Fibroblast of lung (primary cell): ENCODE results near the gene TSPAN11.
"Not testable (repeated sequence)": the region's sequence is repeated elsewhere in the genome, so short reads cannot be mapped to it uniquely, and the experiment has no call there.

Source experiments
- EZH2 ChIP-seq: IDR thresholded peaks from 2 replicates; pipeline ENCODE4 v1.5.1; 2012; ENCODE audit warnings: low read length, control low read depth, mild to moderate bottlenecking; ENCODE audit errors: missing control alignments
- TF ChIP-seq, protein P1 (sequence below), 2 donors: IDR thresholded peaks in 1 of 2; conservative IDR thresholded peaks in 1 of 2; 1 replicate in 1 of 2; 2 replicates in 1 of 2; pipeline ENCODE4 v1.5.1; 2011 to 2012; ENCODE audit warnings: low read length in 2 of 2, control low read depth in 1 of 2, inconsistent platforms in 1 of 2, low read depth in 1 of 2, mild to moderate bottlenecking in 1 of 2

DNA sequence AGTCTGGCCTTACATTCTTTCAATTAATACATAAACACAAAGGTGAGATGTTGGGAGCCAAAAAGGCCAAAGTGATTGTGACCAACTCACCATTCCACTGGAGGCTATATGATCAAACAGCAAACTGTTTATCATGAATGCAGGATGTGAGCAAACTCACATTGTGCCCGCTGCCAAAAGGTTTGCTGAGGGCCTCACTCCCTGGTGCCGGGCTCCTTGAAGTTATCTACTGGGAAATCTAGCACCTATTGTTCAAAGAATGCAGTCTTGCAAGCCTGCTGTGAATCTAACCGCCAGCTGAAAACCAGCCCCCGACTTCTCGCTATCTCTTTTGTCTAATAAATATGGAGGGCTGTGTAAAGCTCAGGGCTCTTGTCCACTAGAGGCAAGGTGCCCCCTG is 100.5 kb downstream of the TSPAN11 start:
- TF ChIP-seq, protein P1, sequence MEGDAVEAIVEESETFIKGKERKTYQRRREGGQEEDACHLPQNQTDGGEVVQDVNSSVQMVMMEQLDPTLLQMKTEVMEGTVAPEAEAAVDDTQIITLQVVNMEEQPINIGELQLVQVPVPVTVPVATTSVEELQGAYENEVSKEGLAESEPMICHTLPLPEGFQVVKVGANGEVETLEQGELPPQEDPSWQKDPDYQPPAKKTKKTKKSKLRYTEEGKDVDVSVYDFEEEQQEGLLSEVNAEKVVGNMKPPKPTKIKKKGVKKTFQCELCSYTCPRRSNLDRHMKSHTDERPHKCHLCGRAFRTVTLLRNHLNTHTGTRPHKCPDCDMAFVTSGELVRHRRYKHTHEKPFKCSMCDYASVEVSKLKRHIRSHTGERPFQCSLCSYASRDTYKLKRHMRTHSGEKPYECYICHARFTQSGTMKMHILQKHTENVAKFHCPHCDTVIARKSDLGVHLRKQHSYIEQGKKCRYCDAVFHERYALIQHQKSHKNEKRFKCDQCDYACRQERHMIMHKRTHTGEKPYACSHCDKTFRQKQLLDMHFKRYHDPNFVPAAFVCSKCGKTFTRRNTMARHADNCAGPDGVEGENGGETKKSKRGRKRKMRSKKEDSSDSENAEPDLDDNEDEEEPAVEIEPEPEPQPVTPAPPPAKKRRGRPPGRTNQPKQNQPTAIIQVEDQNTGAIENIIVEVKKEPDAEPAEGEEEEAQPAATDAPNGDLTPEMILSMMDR (conservative IDR thresholded peaks at IDR 0.05 in 1 of 2, IDR thresholded peaks at IDR 0.05 in 1 of 2; ENCODE audit: low read depth in 1 of 2, low read length in 2 of 2): not testable (repeated sequence)
- TF ChIP-seq EZH2: not testable (repeated sequence)
